ENCODE results near the gene KRT86.
A peak's percentile ranks its signal among the peaks of the same experiment; 100 is the strongest.

DNA sequence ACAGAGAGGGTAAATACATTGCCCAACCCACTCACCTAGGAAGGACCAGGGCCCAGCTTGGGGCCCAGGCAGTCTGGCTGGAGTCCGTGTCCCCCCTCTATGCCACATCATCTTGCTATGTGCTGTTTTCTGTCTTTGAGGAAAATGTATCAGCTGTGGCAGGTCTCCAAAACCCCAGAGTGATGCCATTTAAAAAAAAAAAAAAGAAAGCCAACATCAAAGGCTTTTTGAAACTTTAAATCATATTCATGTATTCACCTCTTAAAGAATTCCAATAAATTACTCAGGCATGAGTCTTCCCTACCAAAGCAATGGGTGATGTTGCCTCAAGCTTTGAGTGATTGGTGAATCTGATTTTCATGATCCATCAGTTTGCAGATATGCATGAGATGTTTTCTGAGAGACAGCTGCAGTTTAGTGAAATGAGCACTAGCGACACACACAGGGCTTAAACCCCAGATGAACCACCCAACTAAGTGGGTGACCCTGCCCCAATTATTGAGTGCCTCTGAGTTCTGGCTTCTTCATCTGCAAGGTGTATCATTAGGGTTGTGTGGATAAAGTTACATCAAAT is 10.8 kb downstream of the KRT86 start:
- TF ChIP-seq EP300 (IDR thresholded peaks at IDR 0.05; ENCODE audit: borderline replicate concordance) (peak; percentile 58; the same call in 1 of the 2 replicates), YY1 (IDR thresholded peaks at IDR 0.05; ENCODE audit: low read depth) (no peak), NFIC (IDR thresholded peaks at IDR 0.05) (peak; percentile 47; the same call in 1 of the 2 replicates), CREB1 (IDR thresholded peaks at IDR 0.05; ENCODE audit: low read depth) (0 out of 2 replicates have a peak, but pooled peaks have one; percentile 6), TEAD4 (IDR thresholded peaks at IDR 0.05) (0 out of 2 replicates have a peak, but pooled peaks have one; percentile 24)
